GM19240 (cell line): ENCODE data around the gene PANK2.
"Not testable (repeated sequence)": the region's sequence is repeated elsewhere in the genome, so short reads cannot be mapped to it uniquely, and the experiment has no call there.

Experiments
- DNase-seq: peaks from one replicate; pipeline ENCODE4 v3.0.0; 2011; ENCODE audit warnings: low spot score; ENCODE audit not compliant: insufficient read length

PANK2 gene

DNA sequence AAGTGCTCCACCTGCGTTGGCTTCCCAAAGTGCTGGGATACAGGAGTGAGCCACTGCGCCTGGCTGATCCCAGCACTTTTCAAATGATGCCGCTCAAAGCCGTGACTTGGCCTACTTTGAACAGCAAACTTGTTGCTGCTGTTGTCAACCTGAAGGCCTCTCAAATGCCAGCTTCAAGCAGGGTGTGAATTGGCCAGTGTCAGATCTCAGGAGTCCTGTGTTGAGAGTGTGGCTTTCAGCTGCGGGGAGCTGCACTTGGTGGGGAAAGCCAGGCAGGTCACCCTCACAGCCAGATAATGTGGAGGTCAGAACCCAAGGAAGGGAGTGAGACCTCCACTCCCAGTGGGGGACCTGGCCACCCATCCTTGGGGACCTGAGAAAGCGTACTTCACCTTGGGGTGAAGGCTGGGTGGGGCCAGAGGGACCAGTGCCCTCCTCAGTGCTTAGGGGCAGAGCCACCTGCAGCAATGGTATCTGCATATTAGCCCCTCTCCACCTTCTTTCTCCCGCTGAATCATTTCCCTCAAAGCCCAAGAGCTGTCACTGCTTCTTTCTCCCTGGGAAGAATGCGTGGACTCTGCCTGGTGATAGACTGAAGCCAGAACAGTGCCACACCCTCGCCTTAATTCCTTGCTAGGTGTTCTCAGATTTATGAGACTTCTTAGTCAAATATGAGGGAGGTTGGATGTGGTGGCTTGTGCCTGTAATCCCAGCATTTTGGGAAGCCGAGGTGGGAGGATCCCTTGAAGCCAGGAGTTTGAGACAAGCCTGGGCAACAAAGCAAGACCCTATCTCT lies 19.1 kb upstream of the PANK2 start:
- no peak for DNase-seq

DNA sequence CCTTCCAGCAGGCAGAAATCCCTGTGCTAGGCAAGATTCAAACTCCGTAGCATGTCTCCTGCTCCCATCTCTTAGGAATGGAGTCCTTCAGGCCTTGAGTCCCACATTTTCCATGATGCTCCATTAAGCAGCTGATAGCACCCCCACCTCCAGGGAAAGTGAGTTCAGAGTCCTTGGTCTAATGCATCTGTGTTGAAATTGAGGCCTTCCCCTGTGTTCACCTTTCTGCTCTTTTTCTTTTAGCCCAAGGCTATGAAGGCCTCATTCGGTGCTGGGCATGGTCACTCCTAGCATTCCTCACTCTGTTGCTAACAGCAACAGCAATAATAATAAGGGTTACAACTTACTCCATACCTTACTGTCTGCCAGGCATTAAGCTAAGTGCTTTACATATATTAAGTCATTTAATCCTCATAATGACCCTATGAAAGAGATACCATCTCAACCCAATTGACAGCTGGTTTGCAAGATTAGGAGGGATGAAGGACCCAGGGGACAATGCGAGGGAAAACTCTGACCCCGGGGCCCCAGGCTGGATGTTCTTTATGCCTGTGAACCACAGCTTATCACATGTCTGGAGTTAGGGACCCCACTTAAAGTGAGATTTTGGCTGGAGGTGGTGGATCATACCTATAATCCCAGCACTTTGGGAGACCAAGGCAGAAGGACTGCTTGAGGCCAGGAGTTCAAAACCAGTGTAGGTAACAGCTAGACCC lies 17.5 kb upstream of the PANK2 start:
- no peak for DNase-seq

DNA sequence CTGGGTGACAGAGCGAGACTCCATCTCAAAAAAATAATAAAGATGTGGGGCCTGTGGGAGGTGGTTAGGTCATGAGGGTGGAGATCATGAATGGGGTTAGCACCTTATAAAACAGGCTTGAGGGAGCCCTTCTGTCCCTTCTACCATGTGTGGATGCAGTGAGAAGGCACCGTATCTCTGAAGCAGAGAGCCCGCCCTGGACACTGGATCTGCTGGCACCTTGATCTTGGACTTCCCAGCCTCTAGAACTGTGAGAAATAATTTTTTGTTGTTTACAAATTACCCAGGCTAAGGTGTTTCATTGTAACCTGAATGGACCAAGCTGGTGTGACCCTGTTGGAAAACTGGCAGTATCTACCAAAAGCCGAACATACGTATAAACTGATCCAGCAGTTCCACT lies 15.7 kb upstream of the PANK2 start:
- DNase-seq, result no peak

DNA sequence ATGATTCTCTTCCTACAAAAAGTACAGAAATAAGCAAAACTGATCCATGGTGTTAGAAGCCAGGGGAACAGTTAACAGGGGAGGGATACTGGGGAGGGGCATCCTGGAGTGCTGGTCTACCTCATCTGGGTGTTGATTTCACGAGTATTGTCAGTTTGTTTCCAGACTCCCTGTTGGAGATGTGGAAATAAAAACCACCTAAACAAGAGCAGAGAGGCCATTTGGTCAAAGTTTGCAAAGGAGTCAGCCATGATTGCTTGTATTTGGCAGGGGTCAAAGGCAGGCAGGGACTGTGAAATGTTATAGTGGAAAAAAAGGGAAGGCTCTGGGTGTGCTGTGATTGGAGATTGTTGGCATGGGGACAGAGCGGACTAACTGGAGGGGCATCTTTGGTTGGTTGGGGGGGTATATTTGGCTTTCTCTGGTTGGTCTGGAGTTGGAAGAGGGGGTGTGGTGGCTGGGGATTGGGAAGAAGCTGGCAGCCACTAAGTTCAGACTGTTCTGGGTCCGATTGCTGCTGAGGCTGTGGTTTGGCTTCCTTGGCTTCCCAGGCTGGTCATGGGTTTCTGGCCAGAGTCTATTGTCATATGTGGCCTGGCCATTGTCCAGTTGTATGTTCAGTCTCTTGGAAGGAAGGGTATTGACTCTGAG lies 14.9 kb upstream of the PANK2 start:
- DNase-seq, result no peak

DNA sequence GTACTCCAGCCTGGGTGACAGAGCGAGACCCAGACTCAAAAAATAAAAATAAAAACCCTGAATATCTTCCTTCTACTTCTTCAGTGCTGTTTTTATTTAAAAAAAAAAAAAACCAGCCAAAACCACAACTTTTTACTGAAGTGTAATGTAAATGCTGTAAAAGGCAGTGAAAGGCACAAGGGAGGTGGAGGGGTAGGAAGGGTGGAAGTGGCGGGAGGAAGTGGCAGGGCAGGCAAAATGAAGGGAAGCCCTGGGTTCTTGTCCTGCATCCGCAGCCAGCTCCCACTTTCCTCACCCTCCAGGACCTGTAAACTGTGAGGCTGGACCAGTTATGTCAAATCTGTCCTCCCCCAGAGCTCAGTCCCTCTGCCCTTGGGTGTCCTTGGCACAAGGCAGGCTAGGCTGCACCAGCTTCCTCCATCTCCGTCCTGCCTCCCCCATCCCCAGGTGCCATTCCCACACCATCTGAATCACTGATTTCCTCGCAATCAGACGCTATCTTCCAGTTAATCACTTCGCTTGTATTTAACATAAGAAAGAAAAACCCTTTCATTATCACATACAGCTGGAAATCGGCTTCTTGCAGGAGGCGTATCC lies 13.7 kb upstream of the PANK2 start:
- no peak for DNase-seq

DNA sequence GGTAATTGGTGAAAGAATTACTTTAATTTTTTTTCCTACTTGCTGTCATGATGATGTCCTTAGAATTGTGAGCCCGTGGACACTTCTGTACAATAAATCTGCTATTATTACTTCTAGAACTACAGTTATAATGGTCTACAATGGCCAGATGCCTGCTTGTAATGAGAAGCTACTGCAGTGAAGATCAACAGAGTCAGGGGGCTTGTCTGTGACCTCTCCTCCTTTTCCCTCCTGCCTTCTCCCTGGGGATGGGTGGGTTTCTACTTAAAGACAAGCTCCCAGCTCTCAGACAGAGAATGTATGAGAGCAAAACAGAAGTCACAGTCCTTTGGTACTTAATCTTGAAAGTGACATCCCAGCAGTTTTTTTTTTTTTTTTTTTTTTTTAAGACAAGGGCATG lies 13.2 kb upstream of the PANK2 start:
- DNase-seq, result no peak

DNA sequence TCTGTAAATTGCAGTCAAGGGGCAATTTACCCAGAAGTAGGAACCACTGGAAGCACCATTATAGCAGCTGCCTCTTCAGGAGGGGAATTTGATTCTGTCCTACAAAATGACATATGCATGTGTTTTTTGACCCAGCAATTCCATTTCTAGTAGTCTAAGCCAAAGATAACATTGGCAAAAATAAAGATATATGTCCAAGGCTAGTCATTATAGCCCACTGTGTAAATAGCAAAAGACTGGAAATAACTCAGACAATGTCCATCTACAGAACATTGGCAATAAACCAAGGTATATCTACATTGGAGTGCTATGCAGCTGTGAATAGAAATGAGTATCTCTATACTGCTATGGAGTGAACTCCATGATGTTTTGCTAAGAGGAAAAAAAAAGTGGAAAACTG lies 12.5 kb upstream of the PANK2 start:
- no peak for DNase-seq

DNA sequence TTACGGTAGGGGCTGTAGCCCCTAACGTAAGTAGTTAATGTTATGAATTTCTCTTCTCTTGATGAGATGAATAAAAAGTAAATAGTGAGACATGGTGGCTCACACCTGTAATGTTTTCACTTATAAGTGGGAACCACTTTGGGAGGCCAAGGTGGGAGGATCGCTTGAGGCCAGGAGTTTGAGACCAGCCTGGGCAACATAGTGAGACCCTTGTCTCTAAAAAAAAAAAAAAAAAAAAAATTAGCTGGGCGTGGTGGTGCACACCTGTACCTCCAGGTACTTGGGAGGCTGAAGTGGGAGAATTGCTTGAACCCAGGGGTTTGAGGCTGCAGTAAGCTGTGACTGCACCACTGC lies 10.3 kb upstream of the PANK2 start:
- DNase-seq, result not testable (repeated sequence)

DNA sequence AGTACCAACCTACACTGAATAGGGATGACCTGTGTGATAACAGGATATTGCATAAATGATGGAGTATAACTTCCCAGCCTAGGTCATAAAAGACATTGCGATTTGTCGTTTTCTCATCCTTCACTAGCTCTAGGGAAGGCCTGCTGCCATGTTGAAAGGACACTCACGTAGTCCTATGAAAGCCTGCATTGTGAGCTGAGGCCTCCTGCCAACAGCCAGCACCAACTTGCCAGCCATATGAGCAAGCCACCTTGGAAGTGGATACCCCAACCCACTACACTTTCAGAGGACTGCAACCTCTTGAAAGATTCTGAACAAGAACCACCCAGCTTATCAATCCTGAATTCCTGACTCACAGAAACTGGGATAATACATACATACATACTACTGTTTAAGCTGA lies 3.5 kb upstream of the PANK2 start:
- no peak for DNase-seq

DNA sequence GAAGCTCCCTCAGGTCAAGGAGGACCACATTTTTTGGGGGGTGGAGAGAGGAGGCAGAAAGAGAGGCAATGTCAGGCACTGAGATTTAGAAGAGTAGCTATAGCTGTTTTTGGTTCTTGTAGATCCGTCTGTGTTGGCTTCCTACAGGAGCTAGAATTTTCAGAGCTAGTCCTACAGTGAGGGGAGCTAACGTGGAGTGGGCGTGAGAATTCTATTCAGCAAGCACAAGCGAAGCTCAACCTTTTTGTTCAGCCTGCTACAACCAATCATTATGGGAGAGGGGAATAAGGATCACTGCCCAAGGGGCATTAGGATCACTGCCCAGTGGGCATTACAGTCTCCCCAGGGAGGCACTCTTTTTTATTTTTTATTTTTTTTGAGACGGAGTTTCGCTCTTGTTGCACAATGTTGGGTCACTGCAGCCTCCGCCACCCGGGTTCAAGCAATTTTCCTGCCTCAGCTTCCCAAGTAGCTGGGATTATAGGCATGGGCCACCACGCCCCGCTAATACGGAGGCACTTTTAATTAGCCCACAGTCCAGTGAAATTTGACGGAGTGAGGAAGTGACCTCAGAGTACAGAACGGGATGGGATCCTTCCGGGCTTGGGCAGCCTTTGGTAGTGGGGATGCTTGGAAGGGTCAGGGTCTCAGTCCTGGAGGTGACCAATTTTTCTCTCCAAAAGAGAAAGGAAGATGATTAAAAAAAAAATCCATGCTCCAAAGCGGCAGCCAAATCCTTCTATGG lies 1.1 kb upstream of the PANK2 start:
- no peak for DNase-seq

DNA sequence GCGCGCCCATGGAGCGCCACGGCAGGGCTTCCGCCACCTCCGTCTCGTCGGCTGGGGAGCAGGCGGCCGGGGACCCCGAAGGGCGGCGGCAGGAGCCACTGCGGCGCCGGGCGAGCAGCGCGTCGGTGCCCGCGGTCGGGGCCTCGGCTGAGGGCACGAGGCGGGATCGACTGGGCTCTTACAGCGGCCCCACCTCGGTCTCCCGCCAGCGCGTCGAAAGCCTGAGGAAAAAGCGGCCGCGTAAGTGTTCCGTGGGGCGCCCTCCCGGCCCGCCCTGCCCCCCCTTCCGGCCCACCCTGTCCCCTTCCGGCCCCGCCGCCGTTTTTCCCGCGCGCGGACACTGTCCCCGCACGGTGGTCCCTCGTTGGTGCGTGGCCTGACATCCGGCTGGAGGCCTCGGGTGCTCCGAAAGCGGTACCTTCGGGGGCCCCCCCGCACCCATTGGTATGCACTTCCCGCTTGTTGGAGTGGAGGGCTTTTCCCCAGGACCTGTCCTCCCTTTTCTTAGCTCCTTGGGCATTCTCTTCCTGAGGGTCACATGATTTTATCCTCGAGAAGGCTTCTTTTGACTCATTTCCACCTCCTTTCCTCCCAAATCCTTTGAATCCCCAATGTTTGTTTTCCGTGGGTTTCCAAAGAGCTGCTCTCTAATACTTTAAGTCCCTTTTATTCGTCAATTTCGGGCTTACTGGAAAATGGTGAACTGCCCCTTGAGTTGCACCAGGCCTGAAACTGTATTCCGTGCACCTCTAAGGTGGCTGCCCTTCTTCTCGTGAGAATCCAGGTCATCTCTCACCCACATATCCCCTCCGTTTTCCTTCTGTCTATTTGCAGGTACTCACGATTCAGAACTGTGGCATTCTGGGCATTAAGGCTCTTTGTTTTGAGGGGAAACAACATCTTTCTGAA lies 556 bp downstream of the PANK2 start:
- DNase-seq, result no peak

DNA sequence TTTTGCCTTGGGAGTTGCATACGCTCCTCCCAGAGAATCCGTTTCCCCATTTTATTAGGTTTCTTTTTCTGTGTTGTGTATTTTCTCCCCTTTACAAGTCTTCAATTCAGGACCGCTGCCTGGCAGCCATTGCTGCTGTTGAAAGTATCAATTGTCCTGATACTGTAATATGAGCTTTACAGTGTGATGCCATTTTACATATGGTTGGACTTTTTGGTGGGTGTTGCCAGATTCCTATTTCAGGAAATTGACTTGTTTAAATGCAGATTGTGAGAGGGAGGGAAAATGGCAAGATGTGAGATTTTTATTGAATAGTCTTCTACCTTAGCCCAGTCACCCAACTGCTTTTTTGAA lies 1.2 kb downstream of the PANK2 start:
- DNase-seq, result no peak

DNA sequence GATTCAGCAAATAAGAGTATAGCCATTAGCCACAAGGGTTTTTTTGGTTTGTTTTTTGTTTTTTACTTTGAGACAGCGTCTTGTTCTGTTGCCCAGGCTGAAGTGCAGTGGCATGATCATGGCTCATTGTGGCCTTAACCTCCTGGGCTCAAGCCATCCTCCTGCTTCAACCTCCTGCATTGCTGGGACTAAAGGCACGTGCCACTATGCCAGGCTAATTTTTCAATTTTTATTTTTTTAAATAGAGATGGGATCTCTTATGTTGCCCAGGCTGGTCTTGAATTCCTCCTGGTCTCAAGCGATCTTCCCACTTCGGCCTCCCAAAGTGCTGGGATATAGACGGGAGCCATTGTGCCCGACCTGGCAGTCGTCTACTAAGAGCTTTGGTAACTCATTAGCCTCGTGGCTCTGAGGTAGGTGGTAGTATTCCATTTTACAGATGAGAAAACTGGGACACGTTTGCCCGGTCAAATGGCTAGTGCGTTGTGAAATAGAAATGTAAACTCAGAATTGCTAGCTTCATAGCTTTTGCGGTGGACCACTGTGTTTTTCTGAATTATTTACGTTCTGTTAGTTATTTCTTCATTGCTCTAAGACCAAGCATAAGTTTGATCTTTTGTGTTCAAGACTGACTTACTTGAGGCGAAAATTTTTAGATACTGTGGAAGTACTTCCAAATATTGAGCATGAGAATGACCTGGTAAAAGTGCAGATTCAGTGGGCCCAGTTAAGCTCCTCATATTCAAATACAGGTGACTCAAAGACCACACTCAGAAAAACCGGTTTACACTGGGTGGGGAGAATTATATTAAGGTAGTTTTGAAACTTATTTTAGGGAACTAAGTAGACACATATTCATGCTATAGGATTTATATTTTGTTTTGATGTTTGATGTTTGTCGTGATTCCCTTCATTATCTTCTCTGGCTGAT lies 2.1 kb downstream of the PANK2 start:
- no peak for DNase-seq

DNA sequence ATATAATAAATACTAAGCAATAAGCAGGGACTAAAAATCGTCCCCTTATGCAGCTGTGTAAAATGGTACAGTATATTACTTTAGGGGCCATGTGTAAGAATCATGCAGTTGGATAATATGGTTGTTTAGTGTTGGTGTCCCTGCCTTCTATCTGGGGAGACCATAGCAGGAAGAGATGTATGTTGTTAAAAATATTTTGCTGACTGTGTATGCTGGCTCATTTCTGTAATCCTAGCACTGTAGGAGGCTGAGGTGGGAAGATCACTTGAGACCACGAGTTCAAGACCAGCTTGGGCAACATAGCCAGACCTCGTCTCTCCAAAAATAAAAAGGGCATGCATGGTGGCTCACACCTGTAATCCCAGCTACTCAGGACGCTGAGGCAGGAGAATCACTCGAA lies 5.6 kb downstream of the PANK2 start:
- DNase-seq, result no peak

DNA sequence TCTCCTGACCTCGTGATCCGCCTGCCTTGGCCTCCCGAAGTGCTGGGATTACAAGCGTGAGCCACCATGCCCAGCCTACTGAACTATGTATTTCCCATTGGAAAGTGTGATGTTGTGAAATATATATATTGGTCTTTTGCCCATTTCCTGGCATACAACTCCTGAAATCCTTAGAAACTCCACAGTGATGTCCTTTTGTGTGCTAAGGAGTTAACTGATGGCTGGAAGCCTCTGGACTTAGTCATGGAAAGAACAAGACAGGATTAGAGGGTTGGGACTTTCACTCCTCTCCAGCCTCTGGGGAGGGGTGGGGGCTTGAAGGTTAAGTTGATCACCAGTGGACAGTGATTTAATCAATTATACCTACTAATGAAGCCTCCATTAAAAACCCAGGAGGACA lies 7.1 kb downstream of the PANK2 start:
- DNase-seq, result no peak

DNA sequence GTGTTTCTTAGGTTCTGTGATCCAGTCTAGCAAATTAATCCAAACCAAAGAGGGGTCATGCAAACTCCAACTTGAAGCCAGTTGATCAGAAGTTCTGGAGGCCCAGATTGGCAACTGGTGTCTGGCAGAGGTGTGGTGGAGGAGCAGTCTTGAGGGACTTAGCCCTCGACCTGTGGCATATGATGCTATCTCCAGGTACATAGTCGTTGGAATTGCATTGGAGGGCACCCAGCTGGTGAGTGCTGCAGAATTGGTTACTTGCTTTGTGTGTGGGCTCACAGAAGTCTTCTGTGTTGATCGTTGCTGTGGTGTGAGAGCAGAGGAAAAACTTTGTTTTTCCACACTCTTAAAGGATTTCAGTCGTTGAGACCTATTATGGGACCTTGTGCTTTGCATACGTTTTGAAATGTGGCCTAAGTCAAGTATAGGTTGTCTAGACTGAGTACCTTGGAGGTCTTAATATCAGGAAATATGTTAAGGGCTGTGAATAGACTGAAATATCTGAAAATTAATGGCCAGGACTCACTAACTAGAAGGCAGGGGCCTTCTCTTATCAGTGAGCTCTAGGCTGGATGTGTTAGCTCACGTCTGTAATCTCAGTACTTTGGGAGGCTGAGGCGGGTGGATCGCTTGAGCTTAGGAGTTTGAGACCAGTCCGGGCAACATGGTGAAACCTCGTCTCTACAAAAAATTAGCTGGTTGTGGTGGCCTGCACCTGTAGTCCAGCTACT lies 7.8 kb downstream of the PANK2 start:
- DNase-seq, result no peak

DNA sequence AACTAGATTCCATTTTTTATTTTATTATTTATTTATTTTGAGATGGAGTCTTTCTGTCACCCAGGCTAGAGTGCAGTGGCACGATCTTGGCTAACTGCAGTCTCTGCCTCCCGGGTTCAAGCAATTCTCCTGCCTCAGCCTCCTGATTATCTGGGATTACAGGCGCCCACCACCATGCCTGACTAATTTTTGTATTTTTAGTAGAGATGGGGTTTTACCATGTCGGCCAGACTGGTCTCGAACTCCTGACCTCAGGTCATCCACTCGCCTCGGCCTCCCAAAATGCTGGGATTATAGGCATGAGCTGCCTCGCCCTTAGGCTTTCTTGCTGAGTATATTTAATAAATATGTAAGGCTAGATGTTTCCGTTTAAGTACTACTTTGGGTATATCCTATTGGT lies 9.0 kb downstream of the PANK2 start:
- not testable (repeated sequence) for DNase-seq

DNA sequence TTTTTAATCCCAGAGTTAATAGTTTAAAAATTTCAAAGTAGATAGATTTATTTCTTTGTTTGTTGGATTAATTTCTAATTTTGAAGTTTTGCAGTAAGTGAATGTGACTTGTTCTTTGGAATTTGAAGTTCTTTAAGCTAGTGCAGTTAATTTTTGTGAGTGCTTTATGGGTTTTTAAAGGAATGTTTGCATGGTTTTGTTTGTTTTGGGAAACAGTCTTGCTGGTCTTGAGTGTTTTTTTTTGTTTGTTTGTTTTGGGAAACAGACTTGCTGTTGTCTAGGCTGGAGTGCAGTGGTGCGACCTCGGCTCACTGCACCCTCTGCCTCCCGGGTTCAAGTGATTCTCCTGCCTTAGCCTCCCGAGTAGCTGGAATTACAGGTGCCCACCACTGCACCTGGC lies 9.5 kb downstream of the PANK2 start:
- no peak for DNase-seq

DNA sequence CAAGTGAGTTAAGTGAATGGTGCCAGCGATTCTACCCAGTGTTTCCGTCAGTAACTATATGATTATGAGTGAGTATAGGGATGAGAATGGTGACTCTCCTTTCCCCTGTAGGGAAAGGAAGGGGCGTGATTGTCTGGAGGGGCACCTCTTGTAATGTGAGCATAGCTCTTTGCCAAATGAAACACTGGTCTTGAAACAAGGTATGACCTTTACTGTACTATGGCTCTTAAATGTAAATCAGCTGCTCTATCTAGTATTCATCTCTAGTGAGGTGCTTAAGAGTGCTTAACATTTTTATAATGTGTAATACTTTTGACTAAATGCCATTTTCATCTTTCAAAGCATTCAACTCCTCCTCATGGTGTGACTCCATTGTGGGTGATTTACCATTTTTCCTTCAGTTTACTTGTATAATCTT lies 11.0 kb downstream of the PANK2 start:
- DNase-seq, result no peak
